RWPE2 (cell line): Measurements from ENCODE around the gene CORO7.
A peak's percentile ranks its signal among the peaks of the same experiment; 100 is the strongest.

ENCODE experiments used
- ATAC-seq: fragments of 200-7000 bp; cut with Tn5 transposase; 3 replicates; pipeline ENCODE4 v1.9.1; 2021; ENCODE audit warnings: low read depth
- DNase-seq: peaks from one replicate; pipeline ENCODE4 v3.0.0-alpha.2; 2020; ENCODE audit warnings: low spot score
- H3K27ac ChIP-seq: fragments of 450-650 bp; 2 replicates; pipeline ENCODE4 v1.5.1; 2017; ENCODE audit warnings: mild to moderate bottlenecking; ENCODE audit not compliant: poor library complexity, severe bottlenecking
- H3K27me3 ChIP-seq: fragments of 250-450 bp; sonication (Bioruptor Pico); 2 replicates; pipeline ENCODE4 v1.5.1; 2021; ENCODE audit warnings: mild to moderate bottlenecking, moderate library complexity; ENCODE audit not compliant: insufficient read depth, poor library complexity, severe bottlenecking
- H3K36me3 ChIP-seq: fragments of 250-450 bp; sonication (Bioruptor Pico); 2 replicates; pipeline ENCODE4 v1.5.1; 2020; ENCODE audit warnings: low read depth, mild to moderate bottlenecking, moderate library complexity
- H3K4me1 ChIP-seq: fragments of 250-450 bp; sonication (Bioruptor Pico); 2 replicates; pipeline ENCODE4 v1.5.1; 2021; ENCODE audit warnings: mild to moderate bottlenecking, moderate library complexity; ENCODE audit not compliant: insufficient read depth, poor library complexity, severe bottlenecking
- H3K4me3 ChIP-seq: fragments of 250-450 bp; sonication (Bioruptor Pico); 2 replicates; pipeline ENCODE4 v1.5.1; 2021; ENCODE audit warnings: mild to moderate bottlenecking, moderate library complexity; ENCODE audit not compliant: severe bottlenecking
- H3K9me3 ChIP-seq: fragments of 250-450 bp; sonication (Bioruptor Pico); 2 replicates; pipeline ENCODE4 v1.5.1; 2021; ENCODE audit warnings: mild to moderate bottlenecking, moderate library complexity; ENCODE audit not compliant: severe bottlenecking
- TF ChIP-seq, protein P1 (sequence below): fragments of 450-650 bp; IDR thresholded peaks from one replicate; pipeline ENCODE4 v1.5.1; 2017; ENCODE audit warnings: mild to moderate bottlenecking, moderate library complexity; ENCODE audit not compliant: poor library complexity, severe bottlenecking

CORO7 gene

DNA sequence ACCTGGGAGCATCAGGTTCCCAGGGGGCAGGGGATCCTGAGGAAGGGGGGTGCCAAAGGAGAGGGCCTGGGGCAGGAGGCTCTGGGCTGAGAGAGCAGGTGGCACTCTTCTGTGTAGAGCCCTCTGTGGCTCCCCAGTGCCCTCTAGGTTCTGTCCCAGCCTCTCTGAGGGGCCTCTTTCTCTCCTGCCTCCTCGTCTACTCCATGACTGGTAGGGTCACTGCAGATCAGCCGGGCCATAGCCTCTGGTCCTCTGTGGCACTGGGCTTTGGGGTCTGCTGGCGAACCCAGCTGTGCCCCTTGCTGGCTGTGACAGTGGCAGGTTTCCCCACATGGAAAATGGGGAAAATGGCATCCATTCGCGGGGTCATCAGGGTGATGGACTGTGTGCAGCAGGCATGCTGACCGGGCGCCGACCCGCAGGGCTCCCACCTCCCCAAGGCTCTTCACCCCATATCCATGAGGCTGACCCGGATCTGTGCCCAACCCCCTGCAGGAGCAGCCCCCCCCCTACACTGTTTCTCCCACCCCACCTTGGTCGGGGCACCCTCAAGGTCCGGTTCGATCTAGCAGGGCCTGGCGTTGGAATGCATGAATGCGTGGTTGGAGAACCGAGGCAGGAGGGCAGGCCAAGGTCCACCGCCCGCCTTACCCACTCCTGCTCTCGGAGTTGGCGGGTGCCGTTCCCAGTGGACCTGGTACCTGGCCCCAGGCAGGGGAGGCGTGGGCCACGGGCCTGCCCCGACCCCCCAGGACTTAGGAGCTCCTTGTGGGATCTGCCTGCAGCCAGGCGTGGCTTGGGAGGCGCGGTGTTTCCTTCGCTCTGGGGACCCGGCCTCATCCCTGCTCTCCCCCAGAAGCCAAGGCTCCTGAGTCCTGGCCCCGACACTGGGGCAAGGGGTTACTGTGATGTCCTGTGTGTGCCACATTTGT, 94.0 kb downstream of the CORO7 start:
- no peak; the same call in 2 of the 3 replicates for ATAC-seq

DNA sequence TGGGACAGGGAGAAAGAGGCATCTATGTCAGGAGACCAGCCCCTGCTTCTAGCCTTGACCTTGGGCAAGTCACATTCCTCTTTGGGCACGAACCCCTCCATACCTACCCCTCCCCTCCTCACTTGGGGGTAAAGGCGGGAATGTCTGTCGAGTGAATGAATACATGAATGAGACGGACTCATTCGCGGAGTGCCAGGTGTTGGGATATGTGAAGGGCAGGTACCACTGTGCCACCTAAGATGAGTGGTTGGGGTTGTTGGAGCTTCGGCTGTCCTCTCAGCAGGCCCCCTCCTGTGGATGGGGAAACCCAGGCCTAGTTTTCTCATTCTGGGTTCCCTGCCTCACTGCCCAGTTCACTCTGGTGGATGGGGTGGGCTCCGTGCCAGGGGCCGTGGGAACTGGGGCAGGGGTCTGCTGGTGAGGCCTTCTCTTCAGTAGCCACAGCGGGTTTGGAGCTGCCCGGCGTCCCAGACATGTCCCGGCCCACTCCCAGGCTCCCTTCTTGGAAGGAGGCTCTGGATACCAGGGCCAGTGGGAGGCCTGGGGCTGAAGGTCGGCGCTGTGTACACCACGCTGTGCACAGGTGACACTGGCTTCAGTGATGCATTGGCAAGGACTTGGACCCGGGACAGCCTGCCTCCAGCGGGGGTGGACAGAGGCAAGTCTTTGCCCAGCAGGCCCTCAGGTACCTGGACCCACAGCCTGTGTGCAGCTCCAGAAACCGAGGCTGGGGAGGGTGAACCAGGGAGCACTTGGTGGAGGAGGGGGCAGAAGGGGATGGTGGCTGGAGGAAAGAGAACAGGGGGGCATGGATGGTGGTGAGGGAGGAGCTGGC, 94.9 kb downstream of the CORO7 start:
- H3K27me3 ChIP-seq: no peaks in the 10 kb centered on the region
- DNase-seq: peak; percentile 63
- no peaks in the 10 kb centered on the region for H3K36me3 ChIP-seq
- no peak for ATAC-seq
- peak overlapping the region; percentile 94 for H3K27ac ChIP-seq
- H3K4me3 ChIP-seq: no peak overlapping the region
- H3K9me3 ChIP-seq: no peaks in the 10 kb centered on the region
- TF ChIP-seq, protein P1, sequence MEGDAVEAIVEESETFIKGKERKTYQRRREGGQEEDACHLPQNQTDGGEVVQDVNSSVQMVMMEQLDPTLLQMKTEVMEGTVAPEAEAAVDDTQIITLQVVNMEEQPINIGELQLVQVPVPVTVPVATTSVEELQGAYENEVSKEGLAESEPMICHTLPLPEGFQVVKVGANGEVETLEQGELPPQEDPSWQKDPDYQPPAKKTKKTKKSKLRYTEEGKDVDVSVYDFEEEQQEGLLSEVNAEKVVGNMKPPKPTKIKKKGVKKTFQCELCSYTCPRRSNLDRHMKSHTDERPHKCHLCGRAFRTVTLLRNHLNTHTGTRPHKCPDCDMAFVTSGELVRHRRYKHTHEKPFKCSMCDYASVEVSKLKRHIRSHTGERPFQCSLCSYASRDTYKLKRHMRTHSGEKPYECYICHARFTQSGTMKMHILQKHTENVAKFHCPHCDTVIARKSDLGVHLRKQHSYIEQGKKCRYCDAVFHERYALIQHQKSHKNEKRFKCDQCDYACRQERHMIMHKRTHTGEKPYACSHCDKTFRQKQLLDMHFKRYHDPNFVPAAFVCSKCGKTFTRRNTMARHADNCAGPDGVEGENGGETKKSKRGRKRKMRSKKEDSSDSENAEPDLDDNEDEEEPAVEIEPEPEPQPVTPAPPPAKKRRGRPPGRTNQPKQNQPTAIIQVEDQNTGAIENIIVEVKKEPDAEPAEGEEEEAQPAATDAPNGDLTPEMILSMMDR: no peak
- H3K4me1 ChIP-seq: peaks cover 55% of the 10 kb centered on the region

More for the DNA sequence above, 94.0 kb downstream of the CORO7 start:
- H3K4me3 ChIP-seq: no peak overlapping the region
- TF ChIP-seq, protein P1: no peak
- no peaks in the 10 kb centered on the region for H3K9me3 ChIP-seq
- H3K27me3 ChIP-seq: no peaks in the 10 kb centered on the region
- DNase-seq: peak; percentile 58
- H3K4me1 ChIP-seq: peaks cover 55% of the 10 kb centered on the region
- no peaks in the 10 kb centered on the region for H3K36me3 ChIP-seq
- H3K27ac ChIP-seq: peak overlapping the region; percentile 94

DNA sequence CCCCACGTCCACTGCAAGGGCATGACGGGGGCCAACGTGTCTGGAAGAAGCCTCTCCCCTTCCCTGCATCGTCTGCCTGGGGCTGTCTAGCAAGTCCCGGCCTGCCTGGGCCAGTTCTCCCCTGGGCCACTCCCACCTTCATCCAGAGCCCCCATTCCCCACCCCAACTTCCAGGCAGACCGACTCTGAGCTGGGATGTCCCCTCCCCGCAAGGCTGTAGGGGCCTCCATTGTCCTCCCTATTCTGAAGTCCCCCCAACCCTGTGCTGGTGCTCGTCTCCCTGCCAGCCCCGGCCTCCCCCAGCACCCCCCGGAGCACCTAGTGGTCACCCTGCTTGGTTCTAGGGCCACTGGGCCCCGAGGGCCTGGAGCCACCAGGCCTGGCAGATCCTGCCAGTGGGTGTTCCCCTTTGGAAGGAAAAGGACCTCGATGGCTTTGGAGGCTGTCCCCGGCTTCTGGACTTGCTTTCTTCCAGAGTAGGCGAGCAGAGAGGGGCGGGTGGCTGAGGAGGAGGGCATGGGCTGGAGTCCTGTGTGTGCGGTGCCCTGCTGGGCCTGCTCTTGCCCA, 95.7 kb downstream of the CORO7 start:
- Histone ChIP-seq H3K27me3 (no peaks in the 10 kb centered on the region), H3K36me3 (no peaks in the 10 kb centered on the region), H3K4me3 (no peak overlapping the region), H3K4me1 (peaks cover 55% of the 10 kb centered on the region), H3K9me3 (no peaks in the 10 kb centered on the region), H3K27ac (peak overlapping the region; percentile 94)
- ATAC-seq (no peak), DNase-seq (peak; percentile 78)
- TF ChIP-seq, protein P1: no peak

DNA sequence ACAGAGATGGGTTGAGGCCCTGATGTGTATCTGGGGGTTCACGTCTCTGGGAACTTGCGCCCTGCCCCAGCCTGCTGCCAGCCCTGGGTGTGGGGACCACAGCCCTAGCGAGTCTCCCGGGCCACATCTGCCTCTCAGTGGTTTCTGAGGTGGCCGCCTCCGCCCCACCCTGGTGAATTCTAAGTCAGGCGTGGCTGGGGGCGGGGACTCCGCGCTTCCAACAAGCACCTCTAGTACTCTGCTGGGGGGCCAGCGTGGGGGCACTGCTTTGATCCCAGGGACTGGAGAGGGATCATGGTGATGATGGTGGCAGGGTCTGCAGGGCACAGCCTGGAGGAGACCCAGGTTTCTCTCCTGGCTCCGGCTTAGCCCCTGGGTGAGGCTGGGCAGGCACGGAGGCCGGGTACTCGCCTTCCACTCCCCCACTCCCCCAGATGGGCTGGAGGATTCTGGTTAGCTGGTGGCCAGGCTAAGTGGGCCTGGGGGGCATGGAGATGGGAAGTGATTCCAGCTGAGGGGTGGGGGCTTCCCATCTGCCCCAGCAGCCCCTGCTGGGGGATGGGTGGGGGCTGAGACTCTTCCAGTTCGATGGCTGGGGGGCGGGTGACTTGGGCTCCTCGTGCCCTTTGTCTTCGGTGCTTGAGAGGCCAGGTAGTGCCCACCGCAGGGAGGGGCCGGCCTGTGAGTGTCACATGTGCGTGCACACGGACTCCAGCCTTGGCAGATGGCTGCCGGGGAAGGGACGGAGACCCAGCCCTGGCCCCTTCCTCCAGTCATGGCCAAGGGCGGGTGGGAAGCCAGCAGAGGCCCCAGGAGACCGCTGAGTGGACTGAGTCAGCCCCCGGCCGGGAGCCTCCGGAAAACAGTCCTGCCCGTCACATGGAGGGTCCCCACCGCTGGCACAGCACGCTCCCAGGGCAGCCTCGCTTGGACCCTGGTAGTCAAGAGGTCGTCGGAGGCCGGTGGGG, 96.7 kb downstream of the CORO7 start:
- DNase-seq (peak; percentile 78), ATAC-seq (no peak)
- TF ChIP-seq, protein P1: no peak
- peak overlapping the region; percentile 1 for H3K4me3 ChIP-seq
- peaks cover 55% of the 10 kb centered on the region for H3K4me1 ChIP-seq
- H3K9me3 ChIP-seq: no peaks in the 10 kb centered on the region
- H3K27ac ChIP-seq: peak overlapping the region; percentile 94
- H3K36me3 ChIP-seq: no peaks in the 10 kb centered on the region
- H3K27me3 ChIP-seq: no peaks in the 10 kb centered on the region
